Lung (tissue), 16 donors: ENCODE results near the gene MAPK12. TPM values are rescaled to one million over a fixed set of nuclear protein-coding genes. Genes with fewer than 3 reads are reported as not detected.

Experiments used
- ATAC-seq: fragments of 200-7000 bp; cut with Tn5 transposase; one replicate; pipeline ENCODE4 v1.9.1; 2020; ENCODE audit warnings: moderate number of reproducible peaks; ENCODE audit not compliant: insufficient read depth, low FRiP score
- DNase-seq, 3 donors: peaks; one replicate each; pipeline ENCODE4 v3.0.0-alpha.2; 2013 to 2017
- H3K27ac ChIP-seq, 2 donors: one replicate each; pipeline ENCODE4 v1.5.1; 2013; ENCODE audit warnings: mild to moderate bottlenecking in 2 of 2, moderate library complexity in 2 of 2, control low read depth in 1 of 2, inconsistent platforms in 1 of 2, low read depth in 1 of 2, low read length in 1 of 2
- H3K27me3 ChIP-seq, 3 donors: one replicate each; pipeline ENCODE4 v1.5.1; 2013; ENCODE audit warnings: low read length in 2 of 3; ENCODE audit not compliant: control insufficient read depth in 3 of 3, insufficient read depth in 3 of 3
- H3K36me3 ChIP-seq, 4 donors: one replicate each; pipeline ENCODE4 v1.5.1; 2013; ENCODE audit warnings: low read length in 4 of 4, mild to moderate bottlenecking in 1 of 4, moderate library complexity in 1 of 4; ENCODE audit not compliant: control insufficient read depth in 4 of 4, insufficient read depth in 4 of 4
- H3K4me1 ChIP-seq, 5 donors: one replicate each; pipeline ENCODE4 v1.5.1; 2013; ENCODE audit warnings: low read length in 5 of 5, mild to moderate bottlenecking in 2 of 5, moderate library complexity in 1 of 5; ENCODE audit not compliant: control insufficient read depth in 5 of 5, insufficient read depth in 5 of 5
- H3K4me3 ChIP-seq: one replicate; pipeline ENCODE4 v1.5.1; 2013; ENCODE audit warnings: mild to moderate bottlenecking, control low read depth, moderate library complexity
- H3K9ac ChIP-seq, 2 donors: one replicate each; pipeline ENCODE4 v1.5.1; 2013; ENCODE audit warnings: low read length in 2 of 2, control low read depth in 1 of 2; ENCODE audit not compliant: insufficient read depth in 1 of 2
- H3K9me3 ChIP-seq, 4 donors: one replicate each; pipeline ENCODE4 v1.5.1; 2013; ENCODE audit warnings: low read length in 3 of 4, mild to moderate bottlenecking in 1 of 4, moderate library complexity in 1 of 4; ENCODE audit not compliant: control insufficient read depth in 4 of 4, insufficient read depth in 3 of 4
- WGBS, 2 donors: extraction: QIAGEN DNeasy Blood & Tissue Kit; methylation state at CpG; one replicate each; pipeline ENCODE4 v1.1.7; 2013; 5-methylcytosine and 5-hydroxymethylcytosine counted together
- long read RNA-seq, 5 donors: transcript quantifications; one replicate each; lab custom pipeline, GENCODE V29; 2026
- polyA plus RNA-seq, 2 donors: library from polyadenylated mRNA; stranded (reverse); fragments of 200-250 nt; gene quantifications; one replicate each; pipeline ENCODE4 v1.2.1, GENCODE V29; 2013
- total RNA-seq, 2 donors: library from RNA; depleted of rRNA in 1 of 2; stranded (reverse); fragments of >200 nt in 1 of 2; gene quantifications; one replicate each; pipeline ENCODE4 v1.2.1, GENCODE V29; 2014 to 2021
- TF ChIP-seq, protein P1 (sequence below): IDR thresholded peaks from 2 replicates; pipeline ENCODE4 v1.5.1; 2012; ENCODE audit warnings: mild to moderate bottlenecking; ENCODE audit errors: control extremely low read depth, extremely low read depth
- donor health status: control.
- donor health status: control.
- donor health status: Bipolar disorder and iron deficiency.
- donor health status: healthy.
- donor health status: DM: yes; HTN: yes; CAD: no.

Gene MAPK12
- total RNA-seq, result 10 to 100 TPM; 10.4 to 11.5 TPM
- 10 to 100 TPM; 12.2 to 13.1 TPM for polyA plus RNA-seq
- long read RNA-seq, donor 1, partial matches to known transcripts, result 10 of 16 reads
- long read RNA-seq, donor 1, other reads (novel, unspliced or antisense), result 0 of 16 reads
- long read RNA-seq, donor 2, partial matches to known transcripts, result 0 of 2 reads
- long read RNA-seq, donor 2, other reads (novel, unspliced or antisense), result 0 of 2 reads
- long read RNA-seq, donor 3, partial matches to known transcripts, result 0 of 3 reads
- long read RNA-seq, donor 3, other reads (novel, unspliced or antisense), result 0 of 3 reads
- long read RNA-seq, donor 4, partial matches to known transcripts, result 0 of 1 reads
- long read RNA-seq, donor 4, other reads (novel, unspliced or antisense), result 0 of 1 reads
- long read RNA-seq, donor 5, partial matches to known transcripts, result 0 of 1 reads
- long read RNA-seq, donor 5, other reads (novel, unspliced or antisense), result 0 of 1 reads

- TF ChIP-seq, protein P1, sequence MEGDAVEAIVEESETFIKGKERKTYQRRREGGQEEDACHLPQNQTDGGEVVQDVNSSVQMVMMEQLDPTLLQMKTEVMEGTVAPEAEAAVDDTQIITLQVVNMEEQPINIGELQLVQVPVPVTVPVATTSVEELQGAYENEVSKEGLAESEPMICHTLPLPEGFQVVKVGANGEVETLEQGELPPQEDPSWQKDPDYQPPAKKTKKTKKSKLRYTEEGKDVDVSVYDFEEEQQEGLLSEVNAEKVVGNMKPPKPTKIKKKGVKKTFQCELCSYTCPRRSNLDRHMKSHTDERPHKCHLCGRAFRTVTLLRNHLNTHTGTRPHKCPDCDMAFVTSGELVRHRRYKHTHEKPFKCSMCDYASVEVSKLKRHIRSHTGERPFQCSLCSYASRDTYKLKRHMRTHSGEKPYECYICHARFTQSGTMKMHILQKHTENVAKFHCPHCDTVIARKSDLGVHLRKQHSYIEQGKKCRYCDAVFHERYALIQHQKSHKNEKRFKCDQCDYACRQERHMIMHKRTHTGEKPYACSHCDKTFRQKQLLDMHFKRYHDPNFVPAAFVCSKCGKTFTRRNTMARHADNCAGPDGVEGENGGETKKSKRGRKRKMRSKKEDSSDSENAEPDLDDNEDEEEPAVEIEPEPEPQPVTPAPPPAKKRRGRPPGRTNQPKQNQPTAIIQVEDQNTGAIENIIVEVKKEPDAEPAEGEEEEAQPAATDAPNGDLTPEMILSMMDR, result no peak
- H3K36me3 ChIP-seq, result peaks cover 0 to 5% (median 0%) of the 10 kb centered on the region in 4 donors
- WGBS, 2 donors, result 3 to 9% methylated on average over 13 to 61 of the region's 61 CpGs
- H3K4me3 ChIP-seq, result peak within 1 kb of the TSS; percentile 72
- no peak within 1 kb of the TSS for H3K9ac ChIP-seq
- peaks cover 0 to 16% (median 6%) of the 10 kb centered on the region in 5 donors for H3K4me1 ChIP-seq
- ATAC-seq (no peak), DNase-seq (peak; percentile 32 to 77 (median 49))
- no peaks in the 10 kb centered on the region for H3K27me3 ChIP-seq
- no peaks in the 10 kb centered on the region for H3K9me3 ChIP-seq
- H3K27ac ChIP-seq, result peak within 1 kb of the TSS; percentile 49 to 61
Observed at GRCh38 chr22:50261615-50262459, at the start of gene MAPK12. MAPK12 (minus strand) TSS chr22:50261683; CDS start chr22:50261509, 174 bp downstream.

GRCh38 chr22:50310949-50311444 lies 49.5 kb upstream of the MAPK12 start:
- ATAC-seq, result no peak
- peaks cover 0 to 30% (median 20%) of the 10 kb centered on the region in 5 donors for H3K4me1 ChIP-seq
- DNase-seq, result no peak
- H3K27ac ChIP-seq, result peak overlapping the region in 1 of 2 donors; percentile 5
- H3K9me3 ChIP-seq, result no peaks in the 10 kb centered on the region
- no peak overlapping the region for H3K9ac ChIP-seq
- 90 to 91% methylated on average over 16 of the region's 16 CpGs for WGBS, 2 donors
- H3K36me3 ChIP-seq, result no peaks in the 10 kb centered on the region
- no peak overlapping the region for H3K4me3 ChIP-seq
- H3K27me3 ChIP-seq, result no peaks in the 10 kb centered on the region
- TF ChIP-seq, protein P1, result no peak

DNA sequence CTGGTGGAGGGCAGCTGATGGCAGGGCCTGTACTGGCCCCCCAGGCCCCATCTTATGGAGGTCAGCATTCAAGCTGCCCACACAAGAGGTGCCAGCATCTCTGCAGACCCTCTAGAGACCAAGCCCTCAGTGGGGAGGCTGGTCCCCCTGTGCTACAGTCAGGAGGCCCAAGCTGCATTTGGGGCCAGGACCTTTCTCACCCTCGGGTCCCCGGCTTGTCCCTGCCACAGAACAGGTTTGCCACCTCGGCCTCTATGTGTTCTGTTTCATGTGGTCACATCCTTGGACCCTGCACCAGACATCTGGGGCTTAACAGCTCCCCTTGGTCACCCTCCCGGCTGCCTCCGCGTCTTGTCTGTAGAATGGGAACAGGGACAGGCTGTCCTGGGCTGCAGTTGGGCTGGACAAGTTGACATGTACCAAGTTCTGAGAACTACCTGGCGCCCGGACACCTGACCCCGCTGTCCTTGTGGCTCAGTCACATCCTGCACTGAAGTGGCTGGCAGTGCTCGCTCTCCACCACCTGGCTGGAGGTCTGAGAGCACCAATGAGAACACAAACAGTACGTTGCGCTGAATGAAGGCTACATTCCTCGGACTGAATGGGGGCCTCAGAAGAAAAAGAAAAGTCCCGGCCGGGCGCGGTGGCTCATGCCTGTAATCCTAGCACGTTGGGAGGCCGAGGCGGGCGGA lies 48.7 kb upstream of the MAPK12 start:
- TF ChIP-seq, protein P1, result no peak
- H3K4me3 ChIP-seq, result no peak overlapping the region
- peak in 2 of 3 donors; percentile 33 to 54 for DNase-seq
- H3K27me3 ChIP-seq, result no peaks in the 10 kb centered on the region
- peaks cover 0 to 33% (median 24%) of the 10 kb centered on the region in 5 donors for H3K4me1 ChIP-seq
- WGBS, 2 donors, result 70 to 77% methylated on average over 21 of the region's 21 CpGs
- H3K36me3 ChIP-seq, result peaks cover 0 to under 1% (median 0%) of the 10 kb centered on the region in 4 donors
- no peaks in the 10 kb centered on the region for H3K9me3 ChIP-seq
- no peak for ATAC-seq
- no peak overlapping the region for H3K9ac ChIP-seq
- peak overlapping the region in 1 of 2 donors; percentile 71 for H3K27ac ChIP-seq
